BE2C (cell line): ENCODE data around the gene SCP2. TPM values are rescaled to one million over a fixed set of nuclear protein-coding genes. Genes with fewer than 3 reads are reported as not detected.

ENCODE experiments used
- DNase-seq: peaks from one replicate; pipeline ENCODE4 v3.0.0-alpha.2; 2020
- H3K27me3 ChIP-seq: fragments of 250-450 bp; sonication (Bioruptor Pico); 2 replicates; pipeline ENCODE4 v1.5.1; 2020; ENCODE audit warnings: mild to moderate bottlenecking
- H3K36me3 ChIP-seq: fragments of 250-450 bp; sonication (Bioruptor Pico); 2 replicates; pipeline ENCODE4 v1.5.1; 2020; ENCODE audit warnings: mild to moderate bottlenecking
- H3K4me1 ChIP-seq: fragments of 250-450 bp; sonication (Bioruptor Pico); 2 replicates; pipeline ENCODE4 v1.5.1; 2020
- H3K4me3 ChIP-seq: 2 replicates; pipeline ENCODE4 v1.5.1; 2011; ENCODE audit warnings: low read depth, low read length
- H3K9me3 ChIP-seq: fragments of 250-450 bp; sonication (Bioruptor Pico); 2 replicates; pipeline ENCODE4 v1.5.1; 2020
- polyA plus RNA-seq: library from polyadenylated mRNA; unstranded; fragments of >200 nt; gene quantifications from one replicate; pipeline ENCODE4 v1.2.1, GENCODE V29; 2012; ENCODE audit warnings: low read depth, missing spikeins; ENCODE audit not compliant: insufficient read length, insufficient read depth
- TF ChIP-seq, protein P1 (sequence below): IDR thresholded peaks from 2 replicates; pipeline ENCODE4 v1.5.1; 2012; ENCODE audit warnings: mild to moderate bottlenecking, low read depth, low read length

The SCP2 gene, protein sequence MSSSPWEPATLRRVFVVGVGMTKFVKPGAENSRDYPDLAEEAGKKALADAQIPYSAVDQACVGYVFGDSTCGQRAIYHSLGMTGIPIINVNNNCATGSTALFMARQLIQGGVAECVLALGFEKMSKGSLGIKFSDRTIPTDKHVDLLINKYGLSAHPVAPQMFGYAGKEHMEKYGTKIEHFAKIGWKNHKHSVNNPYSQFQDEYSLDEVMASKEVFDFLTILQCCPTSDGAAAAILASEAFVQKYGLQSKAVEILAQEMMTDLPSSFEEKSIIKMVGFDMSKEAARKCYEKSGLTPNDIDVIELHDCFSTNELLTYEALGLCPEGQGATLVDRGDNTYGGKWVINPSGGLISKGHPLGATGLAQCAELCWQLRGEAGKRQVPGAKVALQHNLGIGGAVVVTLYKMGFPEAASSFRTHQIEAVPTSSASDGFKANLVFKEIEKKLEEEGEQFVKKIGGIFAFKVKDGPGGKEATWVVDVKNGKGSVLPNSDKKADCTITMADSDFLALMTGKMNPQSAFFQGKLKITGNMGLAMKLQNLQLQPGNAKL
- 24.1 TPM for polyA plus RNA-seq

- peak within 1 kb of the TSS; percentile 62 for H3K4me3 ChIP-seq
- no peaks in the 10 kb centered on the region for H3K9me3 ChIP-seq
- H3K27me3 ChIP-seq = no peaks in the 10 kb centered on the region
- TF ChIP-seq, protein P1, sequence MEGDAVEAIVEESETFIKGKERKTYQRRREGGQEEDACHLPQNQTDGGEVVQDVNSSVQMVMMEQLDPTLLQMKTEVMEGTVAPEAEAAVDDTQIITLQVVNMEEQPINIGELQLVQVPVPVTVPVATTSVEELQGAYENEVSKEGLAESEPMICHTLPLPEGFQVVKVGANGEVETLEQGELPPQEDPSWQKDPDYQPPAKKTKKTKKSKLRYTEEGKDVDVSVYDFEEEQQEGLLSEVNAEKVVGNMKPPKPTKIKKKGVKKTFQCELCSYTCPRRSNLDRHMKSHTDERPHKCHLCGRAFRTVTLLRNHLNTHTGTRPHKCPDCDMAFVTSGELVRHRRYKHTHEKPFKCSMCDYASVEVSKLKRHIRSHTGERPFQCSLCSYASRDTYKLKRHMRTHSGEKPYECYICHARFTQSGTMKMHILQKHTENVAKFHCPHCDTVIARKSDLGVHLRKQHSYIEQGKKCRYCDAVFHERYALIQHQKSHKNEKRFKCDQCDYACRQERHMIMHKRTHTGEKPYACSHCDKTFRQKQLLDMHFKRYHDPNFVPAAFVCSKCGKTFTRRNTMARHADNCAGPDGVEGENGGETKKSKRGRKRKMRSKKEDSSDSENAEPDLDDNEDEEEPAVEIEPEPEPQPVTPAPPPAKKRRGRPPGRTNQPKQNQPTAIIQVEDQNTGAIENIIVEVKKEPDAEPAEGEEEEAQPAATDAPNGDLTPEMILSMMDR = no peak
- H3K4me1 ChIP-seq = no peaks in the 10 kb centered on the region
- DNase-seq = peak; percentile 76
- no peaks in the 10 kb centered on the region for H3K36me3 ChIP-seq
Measured at GRCh38 chr1:52927212-52928014, at the start of gene SCP2. SCP2 (plus strand) TSS chr1:52927276; CDS start chr1:52927397, 121 bp downstream.

- TF ChIP-seq, protein P1 = no peak
- no peaks in the 10 kb centered on the region for H3K36me3 ChIP-seq
- no peaks in the 10 kb centered on the region for H3K4me1 ChIP-seq
- H3K27me3 ChIP-seq = no peaks in the 10 kb centered on the region
- no peak for DNase-seq
- H3K9me3 ChIP-seq = no peaks in the 10 kb centered on the region
- H3K4me3 ChIP-seq = no peak overlapping the region
Measured at GRCh38 chr1:52877554-52877953, 49.5 kb upstream of the SCP2 start.

DNA sequence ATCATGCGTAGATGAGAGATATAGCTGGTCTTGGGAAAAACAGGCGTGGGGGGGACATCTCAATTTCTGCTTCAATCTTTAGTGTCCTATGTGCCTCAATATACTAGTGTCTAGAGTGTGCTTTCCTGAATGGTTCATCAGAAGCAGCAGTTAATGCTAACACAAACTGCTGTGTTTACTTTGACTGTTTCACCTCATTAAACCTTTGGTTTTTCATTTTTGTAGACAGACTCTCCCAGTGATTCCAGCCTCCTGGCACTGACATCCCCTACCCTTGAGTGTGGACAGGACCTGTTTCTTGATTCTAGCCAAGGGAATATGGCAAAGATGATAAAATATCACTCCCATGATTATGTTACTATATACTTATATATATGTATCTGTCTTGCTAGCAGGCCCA, 46.9 kb upstream of the SCP2 start:
- H3K36me3 ChIP-seq = no peaks in the 10 kb centered on the region
- TF ChIP-seq, protein P1 = no peak
- no peaks in the 10 kb centered on the region for H3K27me3 ChIP-seq
- no peaks in the 10 kb centered on the region for H3K9me3 ChIP-seq
- no peaks in the 10 kb centered on the region for H3K4me1 ChIP-seq
- no peak for DNase-seq
- H3K4me3 ChIP-seq = no peak overlapping the region

DNA sequence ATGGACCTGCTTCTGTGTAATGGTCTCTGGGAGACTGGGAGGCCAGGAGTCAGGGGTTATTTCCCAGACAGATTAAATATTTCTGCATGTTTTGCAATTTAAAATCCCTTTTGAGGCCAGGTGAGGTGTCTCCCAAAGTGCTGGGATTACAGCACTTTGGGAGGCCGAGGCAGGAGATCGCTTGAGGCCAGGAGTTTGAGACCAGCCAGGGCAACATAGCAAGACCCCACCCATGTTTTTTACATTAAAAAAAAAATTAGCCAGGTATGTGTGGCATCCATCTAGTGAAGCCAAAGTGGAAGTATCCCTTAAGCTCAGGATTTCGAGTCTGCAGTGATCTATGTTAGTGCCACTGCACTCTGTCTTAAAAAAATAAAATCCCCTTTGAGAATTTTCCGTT, 39.6 kb upstream of the SCP2 start:
- no peak overlapping the region for H3K4me3 ChIP-seq
- H3K4me1 ChIP-seq = no peaks in the 10 kb centered on the region
- TF ChIP-seq, protein P1 = no peak
- H3K27me3 ChIP-seq = no peaks in the 10 kb centered on the region
- no peaks in the 10 kb centered on the region for H3K36me3 ChIP-seq
- H3K9me3 ChIP-seq = no peaks in the 10 kb centered on the region
- DNase-seq = no peak

DNA sequence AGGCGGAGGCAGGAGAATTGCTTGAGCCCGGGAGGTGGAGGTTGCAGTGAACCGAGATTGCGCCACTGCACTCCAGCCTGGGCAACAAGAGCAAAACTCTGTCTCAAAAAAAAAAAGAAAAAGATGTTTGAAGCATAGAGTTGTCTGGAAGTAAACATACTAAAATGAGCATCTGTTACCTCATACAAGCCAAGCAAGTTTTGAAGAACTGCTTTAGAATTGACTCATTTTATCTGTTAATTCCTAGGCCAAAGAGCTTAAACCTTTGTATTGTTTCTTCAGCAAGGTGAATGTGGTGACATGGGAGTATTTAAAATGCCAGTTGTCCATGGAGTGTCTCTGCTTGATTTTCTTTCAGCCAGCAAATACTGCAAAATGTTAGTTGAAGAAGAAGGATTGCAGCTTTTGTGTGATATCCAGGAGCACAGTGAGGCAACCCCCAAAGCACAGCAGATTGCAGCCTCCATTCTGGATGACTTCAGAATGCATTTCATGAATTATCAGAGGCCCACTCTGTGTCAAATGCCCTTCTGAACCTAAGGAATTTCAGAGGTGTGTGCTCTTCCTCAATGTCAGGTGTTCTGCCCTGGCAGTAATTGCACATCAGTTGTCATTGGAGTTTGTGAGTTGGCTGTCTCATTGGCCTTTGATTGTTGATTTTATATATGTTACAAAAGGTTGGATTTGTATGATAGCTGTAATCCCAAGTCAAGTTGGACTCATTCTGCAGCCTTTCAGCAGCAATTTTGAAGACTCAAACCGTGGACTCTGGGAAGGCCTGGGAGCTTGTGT, 34.5 kb upstream of the SCP2 start:
- Histone ChIP-seq H3K4me1 (no peaks in the 10 kb centered on the region), H3K4me3 (no peak overlapping the region), H3K36me3 (no peaks in the 10 kb centered on the region), H3K9me3 (no peaks in the 10 kb centered on the region), H3K27me3 (no peaks in the 10 kb centered on the region)
- TF ChIP-seq, protein P1 = no peak
- DNase-seq = no peak
